Measurements from ENCODE around the gene ZSCAN9. TPM values are rescaled to one million over a fixed set of nuclear protein-coding genes. Genes with fewer than 3 reads are reported as not detected.

ZSCAN9 gene
- total and polyA plus RNA-seq, 7 donors, result 3.9 to 10.4 (median 6.4) TPM

DNA sequence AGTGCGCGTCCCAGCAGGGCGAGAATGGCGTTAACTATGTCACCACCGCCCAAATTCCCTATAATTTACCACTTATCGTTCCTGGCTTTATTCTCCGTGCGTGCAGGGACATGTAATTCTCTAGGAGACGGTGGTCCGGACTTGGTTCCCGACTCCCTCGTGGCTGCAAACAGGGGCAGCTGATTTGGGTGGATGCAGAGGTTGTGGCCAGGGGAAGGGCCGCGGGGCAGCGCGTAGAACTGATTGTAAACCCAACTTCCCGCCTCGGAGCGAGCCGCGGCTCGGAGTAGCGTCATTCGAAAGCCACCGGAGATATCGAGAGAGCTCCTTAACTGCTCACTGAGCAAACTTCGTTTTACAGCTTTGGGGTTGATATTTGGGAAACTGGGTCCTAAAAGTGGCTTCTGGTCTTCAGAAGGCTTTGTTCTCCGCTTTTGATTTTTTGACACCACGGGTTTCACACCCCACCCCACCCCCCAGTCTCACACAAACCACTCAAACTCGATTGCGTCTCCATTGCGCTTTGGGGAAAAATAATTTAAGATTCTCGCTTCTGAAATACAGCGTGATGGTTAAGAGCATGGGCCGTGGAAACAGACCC, 17.5 kb upstream of the ZSCAN9 start:
- TF ChIP-seq, protein P1, sequence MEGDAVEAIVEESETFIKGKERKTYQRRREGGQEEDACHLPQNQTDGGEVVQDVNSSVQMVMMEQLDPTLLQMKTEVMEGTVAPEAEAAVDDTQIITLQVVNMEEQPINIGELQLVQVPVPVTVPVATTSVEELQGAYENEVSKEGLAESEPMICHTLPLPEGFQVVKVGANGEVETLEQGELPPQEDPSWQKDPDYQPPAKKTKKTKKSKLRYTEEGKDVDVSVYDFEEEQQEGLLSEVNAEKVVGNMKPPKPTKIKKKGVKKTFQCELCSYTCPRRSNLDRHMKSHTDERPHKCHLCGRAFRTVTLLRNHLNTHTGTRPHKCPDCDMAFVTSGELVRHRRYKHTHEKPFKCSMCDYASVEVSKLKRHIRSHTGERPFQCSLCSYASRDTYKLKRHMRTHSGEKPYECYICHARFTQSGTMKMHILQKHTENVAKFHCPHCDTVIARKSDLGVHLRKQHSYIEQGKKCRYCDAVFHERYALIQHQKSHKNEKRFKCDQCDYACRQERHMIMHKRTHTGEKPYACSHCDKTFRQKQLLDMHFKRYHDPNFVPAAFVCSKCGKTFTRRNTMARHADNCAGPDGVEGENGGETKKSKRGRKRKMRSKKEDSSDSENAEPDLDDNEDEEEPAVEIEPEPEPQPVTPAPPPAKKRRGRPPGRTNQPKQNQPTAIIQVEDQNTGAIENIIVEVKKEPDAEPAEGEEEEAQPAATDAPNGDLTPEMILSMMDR (IDR thresholded peaks at IDR 0.05), result no peak
- peaks cover 15 to 91% (median 29%) of the 10 kb centered on the region in 3 donors for H3K27me3 ChIP-seq (ENCODE audit: insufficient read depth in 3 of 3, low read length in 2 of 3)
- intact Hi-C loops (cut with DNase I), result no loop called here
- no peak for DNase-seq
- WGBS, 3 donors, result 2 to 5% (median 4%) methylated on average over 35 of the region's 35 CpGs
- no peak overlapping the region for H3K27ac ChIP-seq
- no peaks in the 10 kb centered on the region for H3K4me1 ChIP-seq
- no peak for ATAC-seq
- no peaks in the 10 kb centered on the region for H3K9me3 ChIP-seq
- no peaks in the 10 kb centered on the region for H3K36me3 ChIP-seq (ENCODE audit: insufficient read depth in 1 of 2, low read depth in 1 of 2)
- H3K4me3 ChIP-seq, result peak overlapping the region; percentile 43

DNA sequence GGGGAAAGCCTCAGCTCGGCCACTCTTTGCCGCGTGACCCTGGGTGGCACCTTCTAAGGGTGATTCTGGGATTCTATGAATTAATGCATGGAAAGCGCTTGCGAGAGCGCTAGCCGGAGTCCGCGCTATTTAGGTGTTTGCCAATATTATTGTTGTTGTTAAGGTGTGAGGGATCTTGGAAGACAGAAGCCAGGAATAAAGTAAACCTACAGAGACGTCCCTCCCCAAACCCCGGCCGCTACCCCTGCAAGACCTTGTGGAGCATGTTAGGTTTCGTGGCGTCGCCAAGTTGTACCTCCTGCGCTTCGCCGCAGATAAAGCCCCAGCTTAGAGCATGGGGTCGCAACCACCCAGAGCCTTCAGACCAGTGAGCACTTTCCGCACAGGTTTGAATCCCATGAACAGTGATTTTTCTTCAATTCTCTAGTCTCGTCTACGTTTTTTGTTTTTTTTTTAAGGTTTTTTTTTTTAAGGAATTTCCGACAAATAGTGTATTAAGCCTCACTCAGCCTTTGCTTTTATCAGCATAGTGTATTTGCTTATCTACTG, 16.9 kb upstream of the ZSCAN9 start:
- ATAC-seq, result no peak
- 8 to 13% (median 10%) methylated on average over 23 of the region's 23 CpGs for WGBS, 3 donors

DNA sequence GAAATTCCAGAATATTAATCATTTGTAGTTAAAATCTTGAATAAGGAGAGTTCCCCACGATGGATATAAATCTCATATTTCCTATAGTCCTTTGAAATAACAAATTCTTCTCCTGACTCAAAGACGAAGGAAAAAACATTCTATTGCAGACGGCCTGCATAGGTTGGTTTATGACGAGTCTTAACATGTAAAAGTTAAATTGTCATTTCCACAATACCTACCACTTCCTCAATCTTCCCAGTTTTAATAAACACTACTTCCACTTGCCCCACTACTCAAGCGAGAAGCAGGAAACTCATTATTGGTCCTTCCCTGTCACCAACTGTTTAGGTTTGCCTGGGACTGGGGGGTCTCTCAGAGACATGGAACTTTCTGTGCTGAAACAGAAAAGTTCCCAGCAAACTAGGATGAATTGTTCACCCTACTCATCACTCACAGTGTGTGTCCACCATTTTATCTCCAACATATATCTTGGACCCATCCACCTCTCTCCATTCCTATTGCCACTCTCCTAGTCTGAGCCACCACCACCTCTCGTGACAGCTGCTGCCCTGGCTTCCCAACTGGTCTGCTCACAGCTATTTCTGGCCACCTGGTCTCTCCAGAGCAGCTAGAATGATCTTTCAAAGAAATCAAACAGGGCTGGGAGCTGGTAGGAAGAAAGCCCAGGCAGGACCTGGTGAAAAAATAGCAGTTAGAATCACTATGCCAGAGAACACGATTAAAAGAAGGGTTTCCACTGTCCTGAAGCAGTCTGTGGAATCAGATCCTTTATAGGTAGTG, 15.1 kb upstream of the ZSCAN9 start:
- no peaks in the 10 kb centered on the region for H3K9me3 ChIP-seq
- H3K36me3 ChIP-seq (ENCODE audit: insufficient read depth in 1 of 2, low read depth in 1 of 2), result no peaks in the 10 kb centered on the region
- ATAC-seq, result peak in 3 of 4 donors; percentile 55 to 65 (median 56)
- intact Hi-C loops (cut with DNase I), result no loop called here
- peak overlapping the region; percentile 4 for H3K4me3 ChIP-seq
- WGBS, 3 donors, result 41 to 53% (median 49%) methylated on average over 7 of the region's 7 CpGs
- TF ChIP-seq, protein P1 (IDR thresholded peaks at IDR 0.05), result no peak
- H3K27ac ChIP-seq, result peak overlapping the region; percentile 43
- peaks cover 10 to 96% (median 34%) of the 10 kb centered on the region in 3 donors for H3K27me3 ChIP-seq (ENCODE audit: insufficient read depth in 3 of 3, low read length in 2 of 3)
- no peaks in the 10 kb centered on the region for H3K4me1 ChIP-seq
- DNase-seq, result no peak

More for the DNA sequence above, 16.9 kb upstream of the ZSCAN9 start:
- peaks cover 15 to 93% (median 31%) of the 10 kb centered on the region in 3 donors for H3K27me3 ChIP-seq (ENCODE audit: insufficient read depth in 3 of 3, low read length in 2 of 3)
- TF ChIP-seq, protein P1 (IDR thresholded peaks at IDR 0.05), result no peak
- H3K36me3 ChIP-seq (ENCODE audit: insufficient read depth in 1 of 2, low read depth in 1 of 2), result no peaks in the 10 kb centered on the region
- H3K4me1 ChIP-seq, result no peaks in the 10 kb centered on the region
- H3K27ac ChIP-seq, result no peak overlapping the region
- DNase-seq, result no peak
- H3K4me3 ChIP-seq, result peak overlapping the region; percentile 43
- H3K9me3 ChIP-seq, result no peaks in the 10 kb centered on the region
- intact Hi-C loops (cut with DNase I), result no loop called here

DNA sequence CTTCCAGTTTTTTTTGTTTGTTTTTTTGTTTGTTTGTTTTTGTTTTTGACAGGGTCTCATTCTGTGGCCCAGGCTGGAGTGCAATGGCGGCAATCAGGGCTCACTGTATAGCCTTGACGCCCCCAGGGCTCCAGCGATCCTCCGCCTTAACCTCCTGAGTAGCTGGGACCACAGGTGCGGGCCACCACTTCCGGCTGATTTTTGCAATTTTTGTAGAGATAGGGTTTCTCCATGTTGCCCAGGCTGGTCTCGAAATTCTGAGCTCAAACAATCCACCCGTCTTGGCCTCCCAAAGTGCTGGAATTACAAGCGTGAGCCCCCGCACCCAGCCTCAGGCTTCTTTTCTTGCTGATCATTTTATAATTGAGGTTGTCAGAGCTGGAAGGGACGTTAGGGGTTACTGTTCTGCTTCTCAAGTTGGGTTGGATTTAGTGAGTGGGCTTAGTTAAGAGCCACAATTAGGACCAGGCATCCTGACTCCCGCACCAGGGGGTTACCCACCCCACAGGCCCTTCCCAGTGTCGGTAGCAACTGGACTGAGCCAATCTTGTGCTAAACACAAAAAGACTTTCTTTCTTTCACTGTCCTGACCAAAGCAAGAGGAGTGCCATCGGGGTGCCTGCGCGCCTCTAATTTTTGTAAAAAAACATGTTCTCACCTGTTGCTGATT, 13.1 kb upstream of the ZSCAN9 start:
- Histone ChIP-seq H3K9me3 (no peaks in the 10 kb centered on the region), H3K4me3 (peak overlapping the region; percentile 53), H3K27me3 (ENCODE audit: insufficient read depth in 3 of 3, low read length in 2 of 3) (peaks cover 3 to 84% (median 33%) of the 10 kb centered on the region in 3 donors), H3K27ac (peak overlapping the region; percentile 3), H3K36me3 (ENCODE audit: insufficient read depth in 1 of 2, low read depth in 1 of 2) (no peaks in the 10 kb centered on the region), H3K4me1 (peaks cover 2% of the 10 kb centered on the region)
- peak in 1 of 4 donors; percentile 20 for ATAC-seq
- intact Hi-C loops (cut with DNase I), result no loop called here
- WGBS, 3 donors, result 13 to 18% (median 17%) methylated on average over 16 of the region's 16 CpGs
- DNase-seq, result no peak
- TF ChIP-seq, protein P1 (IDR thresholded peaks at IDR 0.05), result no peak
